Neural progenitor cell (in vitro differentiated cells): ENCODE data around the gene FHOD3. TPM values are rescaled to one million over a fixed set of nuclear protein-coding genes. Genes with fewer than 3 reads are reported as not detected.
A peak's percentile ranks its signal among the peaks of the same experiment; 100 is the strongest.

Experiments used
- DNase-seq: peaks from one replicate; pipeline ENCODE4 v3.0.0-alpha.2; 2016; ENCODE audit warnings: low spot score
- H2AFZ ChIP-seq: fragments of 200-600 bp; sonication (generic); replicated peaks from 2 replicates; pipeline ENCODE4 v1.6.1; 2016; ENCODE audit warnings: antibody characterized with exemption
- H3F3A ChIP-seq: fragments of 200-600 bp; sonication (generic); 2 replicates; pipeline ENCODE4 v1.6.1; 2016; ENCODE audit warnings: antibody characterized with exemption, low read depth
- H3K27ac ChIP-seq: fragments of 200-600 bp; sonication (generic); 2 replicates; pipeline ENCODE4 v1.5.1; 2016; ENCODE audit warnings: mild to moderate bottlenecking
- H3K27me3 ChIP-seq: fragments of 200-600 bp; sonication (generic); 2 replicates; pipeline ENCODE4 v1.6.1; 2016; ENCODE audit warnings: mild to moderate bottlenecking, moderate library complexity
- H3K36me3 ChIP-seq: fragments of 200-600 bp; sonication (generic); 2 replicates; pipeline ENCODE4 v1.5.1; 2016
- H3K4me1 ChIP-seq: fragments of 200-600 bp; sonication (generic); 2 replicates; pipeline ENCODE4 v1.6.1; 2016; ENCODE audit warnings: mixed run types
- H3K4me2 ChIP-seq: fragments of 200-600 bp; sonication (generic); 2 replicates; pipeline ENCODE4 v1.6.1; 2016
- H3K4me3 ChIP-seq: fragments of 200-600 bp; sonication (generic); 2 replicates; pipeline ENCODE4 v1.5.1; 2016
- H3K79me2 ChIP-seq: fragments of 200-600 bp; sonication (generic); 2 replicates; pipeline ENCODE4 v1.6.1; 2016; ENCODE audit warnings: low read depth
- H3K9ac ChIP-seq: fragments of 200-600 bp; sonication (generic); 2 replicates; pipeline ENCODE4 v1.6.1; 2016
- H3K9me3 ChIP-seq: fragments of 200-600 bp; sonication (generic); 2 replicates; pipeline ENCODE4 v1.5.1; 2016; ENCODE audit warnings: low read depth
- H4K20me1 ChIP-seq: fragments of 200-600 bp; sonication (generic); 2 replicates; pipeline ENCODE4 v1.6.1; 2016; ENCODE audit warnings: low read depth
- H3K27ac Mint-ChIP-seq: 3 replicates; pipeline ENCODE4 v1.8.0; 2021; ENCODE audit warnings: mixed read lengths
- H3K27me3 Mint-ChIP-seq: 2 replicates; pipeline ENCODE4 v1.8.0; 2022; ENCODE audit warnings: low read depth, mild to moderate bottlenecking, inconsistent platforms, moderate library complexity, mixed read lengths; ENCODE audit not compliant: insufficient read depth
- H3K36me3 Mint-ChIP-seq: 3 replicates; pipeline ENCODE4 v1.8.0; 2021; ENCODE audit warnings: mixed read lengths
- H3K4me1 Mint-ChIP-seq: 3 replicates; pipeline ENCODE4 v1.8.0; 2021; ENCODE audit warnings: mixed read lengths
- H3K4me3 Mint-ChIP-seq: 3 replicates; pipeline ENCODE4 v1.8.0; 2021; ENCODE audit warnings: mild to moderate bottlenecking, moderate library complexity, mixed read lengths
- H3K9me3 Mint-ChIP-seq: 3 replicates; pipeline ENCODE4 v1.8.0; 2020; ENCODE audit warnings: mixed read lengths
- EZH2 ChIP-seq: fragments of 200-600 bp; sonication (generic); IDR thresholded peaks from 2 replicates; pipeline ENCODE4 v1.6.1; 2017; ENCODE audit warnings: antibody characterized with exemption, mild to moderate bottlenecking, moderate library complexity
- EZH2phosphoT487 ChIP-seq: fragments of 200-600 bp; sonication (generic); IDR thresholded peaks from 2 replicates; pipeline ENCODE4 v1.6.1; 2017; ENCODE audit warnings: antibody characterized with exemption
- total RNA-seq: library from RNA; depleted of rRNA; stranded (reverse); fragments of >200 nt; gene quantifications from 2 replicates; pipeline ENCODE4 v1.2.3, GENCODE V29; 2015; ENCODE audit warnings: low replicate concordance
- TF ChIP-seq, protein P1 (sequence below): fragments of 200-600 bp; sonication (generic); IDR thresholded peaks from 2 replicates; pipeline ENCODE4 v1.5.1; 2017; ENCODE audit warnings: antibody characterized with exemption, mild to moderate bottlenecking

Gene FHOD3
- total RNA-seq, 1 donor from 2014 or later, result 69.7 TPM

DNA sequence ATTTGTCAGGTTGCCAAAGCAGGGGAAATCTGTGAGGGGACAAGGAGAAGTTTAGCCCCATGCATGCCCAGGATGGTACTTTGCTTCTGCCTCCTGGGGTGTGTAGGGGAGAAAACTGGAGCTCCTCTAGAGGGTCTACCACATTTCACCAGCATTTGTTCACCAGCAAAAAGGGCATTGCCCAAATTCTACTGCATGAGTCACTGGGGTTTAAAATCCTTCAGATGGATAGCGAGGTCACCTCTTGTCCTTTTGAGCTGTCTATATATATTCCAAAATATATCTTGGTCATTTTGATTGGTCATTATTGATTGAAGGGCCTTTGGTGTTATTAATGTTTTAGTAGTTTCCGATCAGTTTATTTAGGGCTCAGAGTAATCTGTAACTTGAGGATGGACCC, 18.7 kb downstream of the FHOD3 start:
- H3K36me3 ChIP-seq, result peaks cover 10% of the 10 kb centered on the region
- TF ChIP-seq, protein P1, sequence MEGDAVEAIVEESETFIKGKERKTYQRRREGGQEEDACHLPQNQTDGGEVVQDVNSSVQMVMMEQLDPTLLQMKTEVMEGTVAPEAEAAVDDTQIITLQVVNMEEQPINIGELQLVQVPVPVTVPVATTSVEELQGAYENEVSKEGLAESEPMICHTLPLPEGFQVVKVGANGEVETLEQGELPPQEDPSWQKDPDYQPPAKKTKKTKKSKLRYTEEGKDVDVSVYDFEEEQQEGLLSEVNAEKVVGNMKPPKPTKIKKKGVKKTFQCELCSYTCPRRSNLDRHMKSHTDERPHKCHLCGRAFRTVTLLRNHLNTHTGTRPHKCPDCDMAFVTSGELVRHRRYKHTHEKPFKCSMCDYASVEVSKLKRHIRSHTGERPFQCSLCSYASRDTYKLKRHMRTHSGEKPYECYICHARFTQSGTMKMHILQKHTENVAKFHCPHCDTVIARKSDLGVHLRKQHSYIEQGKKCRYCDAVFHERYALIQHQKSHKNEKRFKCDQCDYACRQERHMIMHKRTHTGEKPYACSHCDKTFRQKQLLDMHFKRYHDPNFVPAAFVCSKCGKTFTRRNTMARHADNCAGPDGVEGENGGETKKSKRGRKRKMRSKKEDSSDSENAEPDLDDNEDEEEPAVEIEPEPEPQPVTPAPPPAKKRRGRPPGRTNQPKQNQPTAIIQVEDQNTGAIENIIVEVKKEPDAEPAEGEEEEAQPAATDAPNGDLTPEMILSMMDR, result no peak
- TF ChIP-seq EZH2phosphoT487 (no peak), EZH2 (no peak)
- Mint-ChIP-seq H3K9me3 (peaks cover 31% of the 10 kb centered on the region), H3K4me3 (no peak overlapping the region), H3K36me3 (peaks cover 39% of the 10 kb centered on the region), H3K27me3 (no peaks in the 10 kb centered on the region), H3K27ac (no peak overlapping the region), H3K4me1 (peaks cover 35% of the 10 kb centered on the region)
- peaks cover 56% of the 10 kb centered on the region for H4K20me1 ChIP-seq
- peaks cover 19% of the 10 kb centered on the region for H3K9me3 ChIP-seq
- H3K4me2 ChIP-seq, result peak overlapping the region; percentile 28
- no peak overlapping the region for H3K4me3 ChIP-seq
- peaks cover 100% of the 10 kb centered on the region for H3K79me2 ChIP-seq
- H3K27ac ChIP-seq, result no peak overlapping the region
- H3F3A ChIP-seq, result peaks cover 34% of the 10 kb centered on the region
- DNase-seq, result no peak
- no peak overlapping the region for H2AFZ ChIP-seq
- peaks cover 36% of the 10 kb centered on the region for H3K4me1 ChIP-seq
- H3K27me3 ChIP-seq, result no peaks in the 10 kb centered on the region
- no peak overlapping the region for H3K9ac ChIP-seq

DNA sequence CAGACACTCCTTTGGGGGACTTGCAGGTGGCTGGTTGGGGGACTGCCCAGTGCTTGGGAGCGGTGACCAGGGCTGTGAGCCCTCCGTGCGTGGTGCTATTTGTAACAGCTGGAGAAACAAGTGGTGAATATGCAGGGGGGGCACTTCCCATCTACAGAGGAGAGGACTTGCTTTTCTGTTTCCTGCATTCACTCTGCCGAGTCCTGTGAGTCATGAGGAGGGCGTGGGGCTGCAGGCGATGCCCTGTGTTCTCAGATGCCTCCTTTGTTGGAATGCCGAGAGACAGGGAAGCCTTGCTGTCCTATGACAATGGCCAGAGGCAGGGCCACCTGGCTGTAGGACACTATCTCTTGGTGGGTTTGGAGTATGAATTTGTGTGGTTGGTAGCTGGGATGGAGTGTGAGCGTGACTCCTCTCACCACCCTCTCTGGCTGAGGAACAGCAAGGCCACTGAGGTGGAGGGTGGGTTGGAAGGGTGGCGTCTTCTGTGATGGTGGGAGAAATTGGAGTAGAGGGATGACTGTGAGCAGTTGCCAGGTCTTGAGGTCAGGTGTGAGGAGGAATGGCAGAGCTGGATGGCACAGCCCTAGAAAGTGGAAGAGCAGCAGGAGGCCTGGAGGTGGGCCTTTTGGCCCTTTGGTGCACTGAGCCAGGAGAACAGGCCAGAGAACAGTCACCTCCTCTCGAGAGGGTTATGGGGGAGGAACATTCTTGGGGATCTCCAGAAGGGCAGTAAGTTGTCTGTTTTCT, 24.3 kb downstream of the FHOD3 start:
- peaks cover 2% of the 10 kb centered on the region for H3K27me3 Mint-ChIP-seq
- Histone ChIP-seq H3K27ac (no peak overlapping the region), H3K4me2 (no peak overlapping the region), H3K27me3 (no peaks in the 10 kb centered on the region), H2AFZ (no peak overlapping the region), H3F3A (peaks cover 10% of the 10 kb centered on the region), H3K4me3 (no peak overlapping the region), H3K9me3 (peaks cover 19% of the 10 kb centered on the region), H3K4me1 (peaks cover 15% of the 10 kb centered on the region), H3K79me2 (peaks cover 100% of the 10 kb centered on the region), H4K20me1 (peaks cover 47% of the 10 kb centered on the region), H3K9ac (no peak overlapping the region), H3K36me3 (peaks cover 10% of the 10 kb centered on the region)
- H3K4me3 Mint-ChIP-seq, result no peak overlapping the region
- TF ChIP-seq, protein P1, result no peak
- TF ChIP-seq EZH2phosphoT487, result no peak
- TF ChIP-seq EZH2, result no peak
- H3K27ac Mint-ChIP-seq, result no peak overlapping the region
- H3K36me3 Mint-ChIP-seq, result peaks cover 35% of the 10 kb centered on the region
- DNase-seq, result no peak
- peaks cover 31% of the 10 kb centered on the region for H3K9me3 Mint-ChIP-seq
- H3K4me1 Mint-ChIP-seq, result no peaks in the 10 kb centered on the region

DNA sequence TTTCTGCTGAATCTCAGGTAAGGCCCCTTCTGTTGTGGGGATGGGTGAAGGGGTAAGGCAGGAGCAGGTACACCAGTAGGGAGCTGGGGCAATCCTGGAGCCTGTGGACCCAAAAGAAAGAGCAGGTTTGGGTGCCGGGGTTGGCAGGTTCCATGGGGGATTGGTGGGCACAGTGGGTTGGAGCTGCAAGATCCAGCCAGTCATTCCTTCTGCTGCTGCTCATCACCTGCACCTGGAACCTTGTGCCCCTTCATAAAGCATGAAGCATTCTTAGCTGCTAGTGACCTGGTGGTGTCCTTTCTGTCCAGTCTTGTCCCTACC, 24.9 kb downstream of the FHOD3 start:
- H3K4me1 ChIP-seq, result peaks cover 15% of the 10 kb centered on the region
- H3K4me1 Mint-ChIP-seq, result no peaks in the 10 kb centered on the region
- H3K36me3 ChIP-seq, result peaks cover 8% of the 10 kb centered on the region
- TF ChIP-seq EZH2phosphoT487 (no peak), EZH2 (no peak)
- TF ChIP-seq, protein P1, result no peak
- H3K79me2 ChIP-seq, result peaks cover 100% of the 10 kb centered on the region
- H3K27ac ChIP-seq, result no peak overlapping the region
- peaks cover 53% of the 10 kb centered on the region for H4K20me1 ChIP-seq
- H3K9me3 Mint-ChIP-seq, result peaks cover 28% of the 10 kb centered on the region
- H3K4me2 ChIP-seq, result no peak overlapping the region
- peaks cover 16% of the 10 kb centered on the region for H3K9me3 ChIP-seq
- H2AFZ ChIP-seq, result no peak overlapping the region
- H3K27ac Mint-ChIP-seq, result no peak overlapping the region
- no peak overlapping the region for H3K4me3 ChIP-seq
- H3K4me3 Mint-ChIP-seq, result no peak overlapping the region
- no peak for DNase-seq
- no peak overlapping the region for H3K9ac ChIP-seq
- H3K27me3 Mint-ChIP-seq, result peaks cover 2% of the 10 kb centered on the region
- peaks cover 10% of the 10 kb centered on the region for H3F3A ChIP-seq
- H3K36me3 Mint-ChIP-seq, result peaks cover 32% of the 10 kb centered on the region
- H3K27me3 ChIP-seq, result no peaks in the 10 kb centered on the region
